Liver (tissue), 9 donors: Measurements from ENCODE around the gene OPA3. TPM values are rescaled to one million over a fixed set of nuclear protein-coding genes. Genes with fewer than 3 reads are reported as not detected.

ENCODE experiments used
- DNase-seq: peaks from one replicate; pipeline ENCODE4 v3.0.0-alpha.2; 2017; ENCODE audit warnings: low spot score
- H3K27ac ChIP-seq, 2 donors: one replicate each; pipeline ENCODE4 v1.7.0; 2013; ENCODE audit warnings: inconsistent platforms in 2 of 2, low read length in 2 of 2, control low read depth in 1 of 2, low read depth in 1 of 2, mild to moderate bottlenecking in 1 of 2
- H3K27me3 ChIP-seq, 4 donors: one replicate each; pipeline versions ENCODE4 v1.6.1 to v1.7.0; 2013; ENCODE audit warnings: low read length in 3 of 4, inconsistent platforms in 1 of 4, mild to moderate bottlenecking in 1 of 4, moderate library complexity in 1 of 4; ENCODE audit not compliant: control insufficient read depth in 4 of 4, insufficient read depth in 4 of 4
- H3K36me3 ChIP-seq, 4 donors: one replicate each; pipeline versions ENCODE4 v1.6.1 to v1.7.0; 2013; ENCODE audit warnings: low read length in 3 of 4, mild to moderate bottlenecking in 3 of 4, low read depth in 1 of 4, moderate library complexity in 1 of 4; ENCODE audit not compliant: control insufficient read depth in 4 of 4, insufficient read depth in 3 of 4
- H3K4me1 ChIP-seq, 4 donors: one replicate each; pipeline versions ENCODE4 v1.6.1 to v1.7.0; 2013; ENCODE audit warnings: low read length in 3 of 4, mild to moderate bottlenecking in 3 of 4, moderate library complexity in 1 of 4; ENCODE audit not compliant: control insufficient read depth in 4 of 4, insufficient read depth in 4 of 4
- H3K4me3 ChIP-seq, 3 donors: one replicate each; pipeline versions ENCODE4 v1.6.1 to v1.7.0; 2013; ENCODE audit warnings: low read length in 3 of 3, control low read depth in 1 of 3, low read depth in 1 of 3, mild to moderate bottlenecking in 1 of 3
- H3K9ac ChIP-seq, 2 donors: one replicate each; pipeline ENCODE4 v1.7.0; 2013; ENCODE audit warnings: low read length in 2 of 2, mild to moderate bottlenecking in 2 of 2, moderate library complexity in 2 of 2, control low read depth in 1 of 2, low read depth in 1 of 2
- H3K9me3 ChIP-seq, 4 donors: one replicate each; pipeline versions ENCODE4 v1.6.1 to v1.7.0; 2013; ENCODE audit warnings: low read length in 3 of 4; ENCODE audit not compliant: control insufficient read depth in 4 of 4
- ATF3 ChIP-seq: IDR thresholded peaks from 2 replicates; pipeline ENCODE4 v1.6.1; 2016; ENCODE audit warnings: antibody characterized with exemption
- CTCF ChIP-seq: fragments of 150-350 bp; IDR thresholded peaks from 2 replicates; pipeline ENCODE4 v1.5.1; 2017; ENCODE audit warnings: improper control_type of control experiment, low read depth, low read length; ENCODE audit not compliant: missing input control
- EGR1 ChIP-seq, 2 donors: IDR thresholded peaks; 2 replicates each; pipeline ENCODE4 v1.6.1; 2016 to 2018; ENCODE audit warnings: antibody characterized with exemption in 2 of 2, low read depth in 2 of 2
- FOXA1 ChIP-seq: IDR thresholded peaks from 2 replicates; pipeline ENCODE4 v1.6.1; 2016; ENCODE audit warnings: antibody characterized with exemption
- FOXA2 ChIP-seq: IDR thresholded peaks from 2 replicates; pipeline ENCODE4 v1.6.1; 2016; ENCODE audit warnings: antibody characterized with exemption
- GABPA ChIP-seq, 2 donors: IDR thresholded peaks in 1 of 2; conservative IDR thresholded peaks in 1 of 2; 2 replicates each; pipeline ENCODE4 v1.6.1; 2016; ENCODE audit warnings: antibody characterized with exemption in 2 of 2, mild to moderate bottlenecking in 1 of 2, moderate library complexity in 1 of 2
- HNF4A ChIP-seq, 2 donors: conservative IDR thresholded peaks; 2 replicates each; pipeline ENCODE4 v1.6.1; 2016; ENCODE audit warnings: antibody characterized with exemption in 2 of 2, mild to moderate bottlenecking in 2 of 2
- HNF4G ChIP-seq: IDR thresholded peaks from 2 replicates; pipeline ENCODE4 v1.6.1; 2016; ENCODE audit warnings: antibody characterized with exemption
- JUND ChIP-seq, 2 donors: IDR thresholded peaks; 2 replicates each; pipeline ENCODE4 v1.6.1; 2016; ENCODE audit warnings: antibody characterized with exemption in 2 of 2
- MAX ChIP-seq: IDR thresholded peaks from 2 replicates; pipeline ENCODE4 v1.6.1; 2016; ENCODE audit warnings: antibody characterized with exemption
- NR2F2 ChIP-seq: IDR thresholded peaks from 2 replicates; pipeline ENCODE4 v1.6.1; 2016; ENCODE audit warnings: antibody characterized with exemption
- RAD21 ChIP-seq, 2 donors: IDR thresholded peaks; 2 replicates each; pipeline ENCODE4 v1.6.1; 2016; ENCODE audit warnings: antibody characterized with exemption in 2 of 2, mild to moderate bottlenecking in 2 of 2
- REST ChIP-seq: IDR thresholded peaks from 2 replicates; pipeline ENCODE4 v1.6.1; 2016; ENCODE audit warnings: antibody characterized with exemption, mild to moderate bottlenecking
- RXRA ChIP-seq, 2 donors: IDR thresholded peaks; 2 replicates each; pipeline ENCODE4 v1.6.1; 2017 to 2018; ENCODE audit warnings: antibody characterized with exemption in 2 of 2, mild to moderate bottlenecking in 1 of 2
- SP1 ChIP-seq: IDR thresholded peaks from 2 replicates; pipeline ENCODE4 v1.6.1; 2018; ENCODE audit warnings: antibody characterized with exemption, mild to moderate bottlenecking
- TAF1 ChIP-seq: conservative IDR thresholded peaks from 2 replicates; pipeline ENCODE4 v1.6.1; 2016; ENCODE audit warnings: antibody characterized with exemption, mild to moderate bottlenecking
- YY1 ChIP-seq: IDR thresholded peaks from 2 replicates; pipeline ENCODE4 v1.6.1; 2016; ENCODE audit warnings: antibody characterized with exemption, mild to moderate bottlenecking
- ZBTB33 ChIP-seq: IDR thresholded peaks from 2 replicates; pipeline ENCODE4 v1.6.1; 2016; ENCODE audit warnings: antibody characterized with exemption
- WGBS: extraction: QIAGEN DNeasy Blood & Tissue Kit; methylation state at CpG from one replicate; pipeline ENCODE4 v1.1.7; 2013; 5-methylcytosine and 5-hydroxymethylcytosine counted together
- polyA plus RNA-seq, 2 donors: library from polyadenylated mRNA; stranded (reverse) in 1 of 2; unstranded in 1 of 2; fragments of 200-250 nt in 1 of 2; fragments of >200 nt in 1 of 2; fragmentation: Nextera tagmentation in 1 of 2; extraction: Ambion mirVana in 1 of 2; gene quantifications; one replicate each; pipeline versions ENCODE4 v1.2.1 to v1.2.3, GENCODE V29; 2013 to 2015
- total RNA-seq, 2 donors: library from RNA; depleted of rRNA; stranded (reverse); fragments of >200 nt; gene quantifications; one replicate each; pipeline ENCODE4 v1.2.3, GENCODE V29; 2014
- donor health status: healthy.
- donor health status: healthy.
- donor health status: healthy.
- donor health status: healthy.
- donor health status: healthy.

The OPA3 gene
- total and polyA plus RNA-seq, 4 donors, result 3.8 to 9.4 (median 6.2) TPM

- peaks cover 0 to 10% (median 3%) of the 10 kb centered on the region in 4 donors for H3K27me3 ChIP-seq
- no peaks in the 10 kb centered on the region for H3K9me3 ChIP-seq
- peaks cover 0 to 7% (median under 1%) of the 10 kb centered on the region in 4 donors for H3K4me1 ChIP-seq
- H3K36me3 ChIP-seq, result no peaks in the 10 kb centered on the region
- no peak for DNase-seq
- TF ChIP-seq MAX (no peak), ATF3 (no peak), RXRA (IDR thresholded peaks at IDR 0.05) (no peak), TAF1 (no peak), REST (no peak), GABPA (IDR thresholded peaks at IDR 0.05 in 1 of 2, conservative IDR thresholded peaks at IDR 0.05 in 1 of 2) (no peak), HNF4A (conservative IDR thresholded peaks at IDR 0.05) (no peak), RAD21 (IDR thresholded peaks at IDR 0.05) (no peak), NR2F2 (no peak), FOXA1 (no peak), YY1 (no peak), HNF4G (no peak), JUND (IDR thresholded peaks at IDR 0.05) (no peak), SP1 (no peak), FOXA2 (no peak), ZBTB33 (no peak), CTCF (no peak), EGR1 (IDR thresholded peaks at IDR 0.05; ENCODE audit: low read depth in 2 of 2) (no peak)
- H3K27ac ChIP-seq, result no peak overlapping the region
- no peak overlapping the region for H3K9ac ChIP-seq
- WGBS, result 58% methylated on average over 6 of the region's 6 CpGs
- H3K4me3 ChIP-seq, result no peak overlapping the region
These were observed 11.2 kb upstream of the OPA3 start for GRCh38 chr19:45595814-45596213.
